GM21528 (cell line): ENCODE data around the gene TPPP2.
"Not testable (repeated sequence)": the region's sequence is repeated elsewhere in the genome, so short reads cannot be mapped to it uniquely, and the experiment has no call there.

Experiments used
- ATAC-seq: cut with Tn5 transposase; IDR thresholded peaks from one replicate; pipeline ENCODE4 v1.9.1; 2021; ENCODE audit warnings: mild to moderate bottlenecking, moderate library complexity; ENCODE audit not compliant: unreplicated experiment, low FRiP score

The TPPP2 gene

DNA sequence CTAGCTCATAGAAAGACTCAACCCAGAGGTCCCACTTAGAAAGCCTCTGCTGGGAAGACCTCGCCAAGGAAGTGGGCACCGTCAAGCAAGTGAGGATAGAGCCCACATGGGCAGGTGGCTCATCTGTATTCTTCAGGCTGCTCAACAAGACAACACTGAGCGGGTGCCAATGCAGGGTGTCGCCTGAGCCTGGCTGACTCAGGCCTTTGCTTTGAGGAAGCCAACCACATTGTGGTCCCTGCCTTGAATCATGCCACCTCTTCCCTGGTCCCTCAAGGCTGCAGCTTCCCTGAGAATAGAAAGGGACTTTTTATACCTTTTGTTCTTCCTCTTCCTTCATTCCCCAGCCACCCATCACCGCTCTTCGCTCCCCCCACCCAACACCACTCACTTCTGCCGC lies 6.7 kb downstream of the TPPP2 start:
- no peak for ATAC-seq

DNA sequence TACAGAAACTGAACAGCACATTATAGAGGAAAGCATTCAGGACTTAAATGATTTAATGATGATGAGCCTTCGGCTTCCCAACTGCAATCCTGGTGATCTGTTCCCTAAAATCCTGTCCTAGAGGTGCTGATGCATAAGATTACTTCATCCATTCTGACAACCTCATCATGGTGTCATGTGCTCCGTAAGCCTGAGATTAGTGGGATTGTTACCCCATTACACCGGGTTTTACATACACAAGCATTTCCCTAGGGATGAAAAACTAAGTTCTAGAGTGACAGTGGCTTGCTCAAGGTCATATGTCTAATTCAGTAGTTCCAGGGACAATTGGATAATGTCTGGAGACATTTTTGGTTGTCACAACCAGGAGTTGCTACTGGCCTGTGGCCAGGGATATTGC lies 7.1 kb downstream of the TPPP2 start:
- no peak for ATAC-seq

DNA sequence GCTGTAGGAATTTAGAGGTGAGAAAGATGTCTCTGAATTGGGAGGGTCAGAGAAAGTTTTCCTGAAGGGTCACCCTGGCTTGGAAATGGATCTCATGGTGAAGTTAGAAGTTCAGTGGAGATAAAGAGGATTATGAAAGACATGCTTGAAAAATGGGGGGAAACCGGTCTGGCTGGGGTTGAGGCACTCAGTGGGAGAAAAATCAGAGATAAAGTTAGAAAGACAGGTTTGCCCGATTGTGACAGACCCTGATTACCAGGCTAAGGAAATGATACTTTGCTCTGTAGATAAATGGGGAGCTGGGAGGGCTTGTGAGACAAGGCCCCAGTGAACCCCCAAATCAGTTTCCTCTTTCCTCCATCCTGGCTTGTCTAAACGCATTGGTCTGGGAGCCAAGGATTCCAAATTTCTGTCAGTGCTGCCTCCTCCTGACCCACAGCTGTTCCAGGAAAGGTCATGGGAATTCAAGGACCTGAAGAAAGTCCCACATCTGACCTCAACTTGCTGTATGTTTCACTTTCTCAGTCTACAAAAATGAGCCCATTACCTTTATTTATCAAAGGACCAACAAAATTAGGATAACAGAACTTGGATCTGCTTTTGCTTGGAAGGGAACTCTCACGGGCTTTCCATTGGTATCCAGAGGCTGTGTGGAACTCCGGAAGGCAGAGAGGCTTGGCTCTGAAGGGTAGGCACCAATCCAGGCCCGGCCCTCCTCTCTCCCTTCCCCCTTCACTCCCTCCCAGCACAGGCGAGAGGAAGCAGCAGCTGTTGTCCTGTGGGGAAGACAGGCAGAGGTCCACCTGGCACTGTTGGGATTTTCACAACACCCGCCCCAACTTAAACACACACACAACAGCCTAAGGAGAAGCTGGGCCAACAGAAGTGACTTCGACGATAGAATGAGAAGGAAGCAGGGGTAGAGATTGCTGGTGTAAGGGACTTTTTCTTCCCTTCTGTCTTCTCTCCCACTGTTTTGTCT lies 8.7 kb downstream of the TPPP2 start:
- ATAC-seq, result no peak

DNA sequence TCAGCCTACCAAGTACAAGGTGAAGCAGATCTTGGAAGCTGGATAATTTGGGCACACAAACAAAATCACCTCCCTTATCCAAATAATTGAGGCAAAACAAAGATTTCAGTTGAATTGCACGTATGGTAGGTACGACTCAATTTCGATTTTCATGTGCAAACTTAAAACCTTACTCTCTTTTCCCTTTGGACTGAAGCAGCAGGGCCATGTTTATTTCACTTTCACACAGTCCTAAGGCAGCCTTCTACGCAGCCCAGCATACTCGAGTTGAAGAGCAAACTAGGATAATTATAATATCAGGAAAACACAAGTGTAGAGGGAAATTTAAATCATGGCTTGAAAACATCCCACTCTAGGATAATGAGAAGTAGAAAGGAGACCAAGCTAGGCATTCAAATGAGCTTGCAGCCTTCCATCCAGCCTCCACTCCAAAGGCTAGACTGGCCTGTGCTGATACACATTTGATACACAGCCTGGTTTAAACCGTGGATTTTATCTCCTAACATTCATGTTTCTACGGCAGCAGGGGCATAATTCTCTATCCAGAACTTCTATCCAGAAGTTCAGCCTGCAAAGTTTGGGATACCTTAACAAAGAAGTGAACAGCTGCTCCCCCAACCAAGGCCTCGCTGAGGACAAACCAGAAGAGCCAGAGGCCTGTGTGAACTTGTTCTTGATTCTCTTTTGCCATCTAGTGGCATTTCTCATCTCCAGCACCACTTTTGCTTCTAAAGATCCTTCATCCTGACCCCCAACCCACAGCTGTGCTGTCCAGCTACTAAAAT lies 9.8 kb downstream of the TPPP2 start:
- no peak for ATAC-seq

DNA sequence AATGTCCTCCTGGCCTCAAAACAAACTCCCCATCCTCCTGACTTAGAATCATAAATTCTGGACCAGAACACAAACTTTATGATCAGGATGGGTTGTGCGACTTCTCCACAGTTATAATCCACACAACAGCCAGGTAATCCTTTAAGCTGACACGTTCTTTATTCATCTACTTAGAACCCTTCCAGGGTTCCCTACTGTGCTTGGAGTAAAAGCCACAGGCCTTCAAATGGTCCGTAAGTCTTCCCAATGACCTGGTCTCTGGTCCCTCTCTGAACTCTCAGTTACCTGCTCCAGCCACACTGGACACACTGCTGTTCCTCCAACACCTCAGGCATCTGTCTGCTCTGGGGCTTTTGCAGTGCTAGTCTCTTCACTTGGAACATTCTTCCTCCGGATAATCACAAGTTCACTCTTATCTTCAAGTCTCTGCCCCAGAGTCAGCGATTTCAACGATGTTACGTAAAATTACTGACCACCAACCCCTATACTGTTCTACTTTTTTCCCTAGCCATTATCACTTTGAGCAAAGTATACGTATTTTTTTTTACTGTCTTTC lies 10.4 kb downstream of the TPPP2 start:
- no peak for ATAC-seq

DNA sequence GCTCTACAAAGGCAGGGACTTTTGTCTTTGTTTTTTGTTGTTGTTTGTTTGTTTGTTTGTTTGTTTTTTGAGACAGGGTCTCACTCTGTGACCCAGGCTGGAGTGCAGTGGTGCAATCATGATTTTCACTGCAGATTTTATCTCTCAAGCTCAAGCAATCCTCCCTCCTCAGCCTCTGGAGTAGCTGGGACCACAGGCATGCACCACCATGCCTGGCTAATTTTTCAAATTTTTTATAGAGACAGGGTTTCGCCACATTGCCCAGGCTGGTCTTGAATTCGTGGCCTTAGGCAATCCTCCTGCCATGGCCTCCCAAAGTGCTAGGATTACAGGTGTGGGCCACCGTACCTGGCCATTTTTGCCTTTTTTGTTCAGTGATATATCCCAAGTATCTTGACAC lies 10.9 kb downstream of the TPPP2 start:
- ATAC-seq, result not testable (repeated sequence)

DNA sequence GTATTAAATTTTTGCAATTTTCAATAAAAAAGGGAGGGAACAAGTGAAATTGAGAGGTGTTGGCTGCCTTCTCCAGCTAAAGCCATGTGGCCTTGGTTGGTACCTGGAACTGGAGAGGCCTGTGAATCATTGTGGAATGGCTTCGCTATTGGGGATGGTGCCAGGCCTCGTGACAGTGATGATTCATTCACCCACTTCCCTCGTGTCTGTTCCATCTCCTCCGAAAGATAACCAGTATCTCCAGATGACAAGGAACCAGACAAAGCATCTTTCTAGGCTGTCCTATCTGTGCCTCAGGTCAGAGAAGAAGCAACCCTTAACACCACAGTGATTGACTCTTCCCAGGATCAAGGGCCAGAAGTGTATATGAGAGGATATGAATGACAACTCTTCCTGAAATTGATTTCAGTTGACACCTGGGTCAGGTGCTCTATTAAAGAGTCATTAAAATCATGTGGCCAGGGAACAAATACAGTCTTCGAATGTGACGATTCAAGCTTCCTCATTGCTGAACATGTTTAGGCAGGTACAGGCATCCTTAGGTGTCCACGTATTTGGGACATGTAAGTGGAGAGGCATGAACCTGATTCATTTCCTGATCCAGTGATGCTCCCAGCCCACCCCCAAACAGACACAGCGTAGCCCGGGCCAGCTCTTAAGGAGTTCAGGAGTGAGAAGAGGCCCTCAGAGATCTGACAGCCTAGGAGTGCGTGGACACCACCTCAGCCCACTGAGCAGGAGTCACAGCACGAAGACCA lies 11.8 kb downstream of the TPPP2 start, which contains the start of gene RNASE7:
Gene RNASE7, plus strand, starts transcription at position 687 of the 758 bp plus-strand sequence. CDS start 631 bp downstream, outside the sequence.
- no peak for ATAC-seq

DNA sequence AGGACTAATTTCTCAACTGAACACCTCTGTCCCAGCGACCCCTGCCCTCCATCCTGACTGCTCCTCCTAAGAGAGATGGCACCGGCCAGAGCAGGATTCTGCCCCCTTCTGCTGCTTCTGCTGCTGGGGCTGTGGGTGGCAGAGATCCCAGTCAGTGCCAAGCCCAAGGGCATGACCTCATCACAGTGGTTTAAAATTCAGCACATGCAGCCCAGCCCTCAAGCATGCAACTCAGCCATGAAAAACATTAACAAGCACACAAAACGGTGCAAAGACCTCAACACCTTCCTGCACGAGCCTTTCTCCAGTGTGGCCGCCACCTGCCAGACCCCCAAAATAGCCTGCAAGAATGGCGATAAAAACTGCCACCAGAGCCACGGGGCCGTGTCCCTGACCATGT lies 12.9 kb downstream of the TPPP2 start:
- ATAC-seq, result no peak

DNA sequence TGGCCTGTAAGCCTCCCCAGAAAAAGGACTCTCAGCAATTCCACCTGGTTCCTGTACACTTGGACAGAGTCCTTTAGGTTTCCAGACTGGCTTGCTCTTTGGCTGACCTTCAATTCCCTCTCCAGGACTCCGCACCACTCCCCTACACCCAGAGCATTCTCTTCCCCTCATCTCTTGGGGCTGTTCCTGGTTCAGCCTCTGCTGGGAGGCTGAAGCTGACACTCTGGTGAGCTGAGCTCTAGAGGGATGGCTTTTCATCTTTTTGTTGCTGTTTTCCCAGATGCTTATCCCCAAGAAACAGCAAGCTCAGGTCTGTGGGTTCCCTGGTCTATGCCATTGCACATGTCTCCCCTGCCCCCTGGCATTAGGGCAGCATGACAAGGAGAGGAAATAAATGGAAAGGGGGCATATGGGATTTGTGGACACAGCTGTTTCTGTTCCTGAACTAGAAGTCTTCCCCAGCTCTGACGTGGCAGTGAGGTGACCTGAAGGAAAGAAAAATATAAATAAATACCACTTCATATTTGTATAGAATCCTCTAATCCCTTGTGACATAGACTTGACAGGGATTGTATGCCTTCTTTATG lies 13.5 kb downstream of the TPPP2 start:
- no peak for ATAC-seq

DNA sequence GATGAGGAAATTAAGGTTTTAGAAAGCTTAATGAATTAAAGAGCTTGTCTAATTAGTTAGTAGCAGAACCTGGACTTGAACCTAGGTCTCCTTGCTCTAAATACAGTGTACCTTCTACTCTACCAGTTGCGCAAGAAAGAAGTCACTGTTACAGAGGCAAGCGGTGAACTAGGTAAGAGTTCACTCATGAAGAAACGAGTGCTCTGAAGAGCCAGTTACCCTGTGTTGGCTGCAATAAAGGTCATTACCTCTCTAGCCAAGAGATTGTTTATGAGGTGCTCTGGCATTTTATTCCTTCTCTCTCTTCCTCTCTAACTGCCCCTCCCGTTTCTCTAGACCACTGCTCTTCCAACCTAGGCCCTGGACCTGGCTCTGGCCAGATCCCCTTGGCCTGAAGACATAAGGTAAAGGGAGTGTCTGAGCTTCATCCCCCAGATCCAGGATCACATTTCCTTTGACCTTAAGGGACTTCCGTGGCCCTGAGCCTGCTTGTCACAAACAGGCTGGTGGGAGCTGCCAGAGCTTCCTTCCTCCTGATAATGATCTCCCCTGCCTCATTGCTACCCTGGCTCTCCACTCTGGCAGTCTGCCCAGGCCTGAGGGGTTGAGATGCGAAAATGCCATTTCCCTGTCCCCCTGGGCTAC lies 14.1 kb downstream of the TPPP2 start:
- ATAC-seq, result no peak

DNA sequence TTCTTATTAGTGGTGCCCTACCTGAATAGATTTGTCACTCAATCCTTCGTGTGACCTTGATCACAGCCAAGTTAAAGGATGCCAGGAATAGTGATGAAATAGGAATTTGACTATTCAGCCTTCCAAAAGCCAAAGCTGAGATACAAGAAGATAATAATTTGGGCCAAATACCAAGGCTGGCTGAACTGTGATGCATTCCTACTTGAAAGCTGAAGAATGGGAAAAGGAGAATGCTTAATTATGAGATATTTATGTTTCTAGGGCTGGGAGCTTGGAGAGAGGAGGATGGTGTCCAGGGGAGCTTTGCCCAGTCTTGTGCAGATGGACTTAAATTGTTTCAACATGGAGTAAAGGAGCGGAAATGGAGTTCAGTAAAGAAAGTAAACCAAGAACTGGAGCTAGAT lies 17.4 kb downstream of the TPPP2 start:
- ATAC-seq, result no peak

DNA sequence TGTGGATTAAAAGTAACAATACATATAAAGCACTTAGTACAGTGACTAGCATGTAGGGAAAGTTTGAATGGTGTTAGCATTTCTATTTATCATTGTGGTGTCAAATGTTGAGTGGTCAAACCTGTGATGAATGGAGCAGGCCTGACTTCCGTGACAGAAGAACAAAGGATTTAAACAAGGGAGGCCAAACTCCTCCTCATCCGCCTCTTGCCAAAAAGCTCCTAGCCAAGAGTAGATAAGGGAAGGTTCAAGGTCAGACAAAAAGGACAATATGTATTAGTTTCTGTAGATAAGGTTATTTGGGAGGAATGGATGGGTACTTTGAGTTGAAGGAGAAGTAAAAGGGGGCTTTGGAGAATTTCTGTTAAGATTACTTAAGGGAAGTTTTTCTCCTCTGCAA lies 18.6 kb downstream of the TPPP2 start:
- ATAC-seq, result no peak

DNA sequence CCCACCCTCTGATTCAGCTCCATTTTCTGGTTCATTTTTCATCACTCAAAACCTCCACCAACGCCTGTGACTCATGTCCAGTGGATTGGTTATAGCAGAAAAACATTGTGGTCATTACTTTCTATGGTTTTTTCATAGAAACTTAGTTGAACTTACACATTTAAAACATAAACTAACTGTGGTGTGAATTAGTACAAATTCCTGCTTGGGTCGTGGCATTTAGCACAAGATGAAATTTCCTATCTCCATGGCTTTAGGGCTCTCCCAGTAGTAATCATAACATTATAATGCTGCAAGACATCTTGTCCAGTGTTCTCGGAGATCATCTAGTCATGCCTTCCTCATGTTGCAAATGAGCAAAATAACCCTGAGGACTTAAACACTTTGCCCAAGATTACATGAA lies 19.3 kb downstream of the TPPP2 start:
- no peak for ATAC-seq

DNA sequence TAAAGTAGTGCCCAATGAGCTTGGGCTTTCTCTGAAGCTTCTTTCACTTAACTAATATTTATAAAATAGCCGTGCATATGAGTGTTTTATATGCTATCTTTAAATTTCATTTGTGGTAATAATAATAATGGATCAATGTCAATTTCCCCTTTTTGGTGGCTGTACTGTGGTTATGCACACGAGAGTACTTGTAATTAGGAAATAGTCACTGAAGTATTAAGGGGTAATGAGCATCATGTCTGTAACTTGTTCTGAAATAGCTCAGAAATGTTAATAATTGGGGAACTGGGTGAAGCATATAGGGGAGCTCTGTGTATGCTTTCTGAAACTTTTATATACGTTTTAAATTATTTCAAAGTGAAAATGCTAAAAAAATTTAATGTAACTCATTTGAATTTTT lies 20.6 kb downstream of the TPPP2 start:
- no peak for ATAC-seq

DNA sequence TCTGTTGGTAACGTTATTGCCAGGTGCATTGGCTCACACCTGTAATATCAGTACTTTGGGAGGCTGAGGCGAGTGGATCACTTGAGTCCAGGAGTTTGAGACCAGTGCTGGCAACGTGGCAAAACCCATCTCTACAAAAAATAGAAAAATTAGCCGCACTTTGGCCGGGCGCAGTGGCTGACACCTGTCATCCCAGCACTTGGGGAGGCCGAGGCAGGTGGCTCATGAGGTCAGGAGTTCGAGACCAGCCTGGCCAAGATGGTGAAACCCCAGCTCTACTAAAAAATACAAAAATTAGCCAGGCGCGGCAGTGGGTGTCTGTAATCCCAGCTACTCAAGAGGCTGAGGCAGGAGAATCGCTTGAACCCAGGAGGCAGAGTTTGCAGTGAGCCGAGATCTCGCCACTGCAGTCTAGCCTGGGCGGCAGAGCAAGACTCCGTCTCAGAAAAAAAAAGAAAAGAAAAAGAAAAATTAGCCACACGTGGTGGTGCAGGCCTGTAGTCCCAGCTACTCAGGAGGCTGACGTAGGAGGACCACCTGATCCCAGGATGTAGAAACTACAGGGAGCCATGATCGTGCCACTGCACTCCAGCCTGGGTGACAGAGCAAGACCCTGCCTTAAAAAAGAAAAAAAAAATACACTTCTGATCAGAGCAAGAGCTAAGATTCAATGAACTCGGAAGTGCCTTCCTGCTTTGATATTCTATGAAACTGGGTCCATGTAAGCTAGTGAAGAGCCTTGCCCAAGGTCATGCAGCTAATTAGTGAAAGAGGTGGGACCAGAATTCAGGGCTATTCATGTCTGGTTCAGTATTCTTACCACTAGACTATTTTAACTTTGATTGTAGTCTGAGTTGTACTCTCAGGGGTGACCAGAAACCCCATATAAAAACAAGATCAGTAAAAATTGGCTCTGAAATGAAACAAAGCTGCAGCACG lies 23.4 kb downstream of the TPPP2 start:
- ATAC-seq, result no peak

DNA sequence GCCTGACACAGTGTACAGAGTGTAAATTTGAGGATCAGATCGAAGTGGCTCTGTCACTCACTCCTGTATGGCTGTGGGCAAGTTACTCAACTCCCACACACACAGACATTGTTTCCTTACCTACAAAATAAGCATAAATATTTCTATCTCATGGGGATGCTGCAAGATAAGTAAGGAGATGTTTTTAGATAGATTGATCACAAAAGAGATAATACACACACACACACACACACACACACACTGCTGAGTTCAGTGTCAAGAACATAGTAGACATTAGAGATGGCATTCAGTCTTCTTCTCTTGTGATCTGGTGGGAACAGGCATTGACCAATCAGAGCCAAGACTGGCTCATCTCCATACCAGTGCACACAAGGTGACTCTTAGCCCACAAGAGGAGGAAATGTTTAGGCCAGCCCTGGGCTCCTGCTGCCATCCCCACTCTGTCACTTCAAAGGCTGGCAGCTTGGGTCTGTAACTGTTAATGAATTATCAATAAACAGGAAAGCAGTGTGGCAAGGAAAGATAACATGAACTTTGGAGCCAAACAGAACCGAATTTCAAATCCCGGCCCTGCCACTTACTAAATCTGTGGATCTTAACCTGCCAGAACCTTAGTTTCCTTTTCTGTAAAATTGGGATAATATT lies 24.2 kb downstream of the TPPP2 start:
- no peak for ATAC-seq

DNA sequence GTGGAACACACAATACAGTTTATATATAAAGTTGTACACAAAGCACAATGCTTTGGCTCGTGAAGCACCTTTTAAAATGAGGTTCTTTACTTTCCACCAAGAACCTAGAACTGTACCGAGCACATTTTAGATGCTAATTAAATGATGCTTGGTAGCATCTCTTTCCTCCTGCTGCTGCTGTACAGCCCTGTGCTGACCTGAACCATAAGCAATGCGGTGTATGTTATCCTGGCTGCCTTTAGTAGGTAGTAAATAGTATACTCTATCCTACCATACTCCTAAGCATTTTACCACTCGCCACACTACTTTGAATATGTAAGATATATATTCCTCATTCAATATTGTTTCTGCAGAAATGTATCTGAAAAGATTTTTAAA lies 24.7 kb downstream of the TPPP2 start:
- ATAC-seq, result no peak
